ENCODE results near the gene CLEC3B. TPM values are rescaled to one million over a fixed set of nuclear protein-coding genes. Genes with fewer than 3 reads are reported as not detected.
"Not testable (repeated sequence)": the region's sequence is repeated elsewhere in the genome, so short reads cannot be mapped to it uniquely, and the experiment has no call there.

Gene CLEC3B, protein sequence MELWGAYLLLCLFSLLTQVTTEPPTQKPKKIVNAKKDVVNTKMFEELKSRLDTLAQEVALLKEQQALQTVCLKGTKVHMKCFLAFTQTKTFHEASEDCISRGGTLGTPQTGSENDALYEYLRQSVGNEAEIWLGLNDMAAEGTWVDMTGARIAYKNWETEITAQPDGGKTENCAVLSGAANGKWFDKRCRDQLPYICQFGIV
- under 1 TPM; 0.30 to 0.40 (median 0.38) TPM for total RNA-seq

GRCh38 chr3:45026038-45026437, at the start of gene CLEC3B:
Gene CLEC3B (plus strand): TSS chr3:45026303. CDS start chr3:45026363, 60 bp downstream.
- Mint-ChIP-seq H3K27me3 (ENCODE audit: low read depth) (peaks cover 6% of the 10 kb centered on the region), H3K9me3 (no peaks in the 10 kb centered on the region), H3K4me3 (no peak within 1 kb of the TSS), H3K36me3 (ENCODE audit: insufficient read depth) (no peaks in the 10 kb centered on the region), H3K4me1 (ENCODE audit: low read depth) (peaks cover 10% of the 10 kb centered on the region)
- no peak for DNase-seq
- no peak for ATAC-seq

DNA sequence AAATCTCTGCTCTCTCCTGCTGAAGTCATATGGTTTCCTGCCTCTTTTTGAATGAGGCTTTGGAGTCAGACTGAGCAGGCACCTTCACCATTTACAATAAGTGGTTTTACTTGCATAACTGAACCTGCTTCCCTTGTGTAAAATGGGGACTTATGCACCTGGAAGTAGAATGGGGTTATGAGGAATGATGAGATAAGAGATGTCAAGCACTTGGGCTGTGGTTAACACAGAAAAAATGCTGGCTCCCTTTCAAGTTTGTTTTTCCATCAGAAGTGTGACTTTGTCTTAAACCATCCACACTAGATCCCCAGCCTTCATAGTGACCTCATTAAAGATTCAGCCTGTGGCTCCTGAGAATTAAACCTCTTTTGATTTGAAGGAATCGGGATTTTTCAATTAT, 44.9 kb upstream of the CLEC3B start:
- Mint-ChIP-seq H3K36me3 (ENCODE audit: insufficient read depth) (peaks cover 5% of the 10 kb centered on the region), H3K4me3 (no peak overlapping the region), H3K27me3 (ENCODE audit: low read depth) (no peaks in the 10 kb centered on the region), H3K9me3 (no peaks in the 10 kb centered on the region), H3K4me1 (ENCODE audit: low read depth) (peaks cover 78% of the 10 kb centered on the region)
- ATAC-seq (peak in 1 of 2 donors; percentile 31), DNase-seq (no peak)

- Mint-ChIP-seq H3K9me3 (no peaks in the 10 kb centered on the region), H3K27me3 (ENCODE audit: low read depth) (no peaks in the 10 kb centered on the region), H3K4me3 (peak overlapping the region; percentile 17), H3K36me3 (ENCODE audit: insufficient read depth) (peaks cover 5% of the 10 kb centered on the region), H3K4me1 (ENCODE audit: low read depth) (peaks cover 76% of the 10 kb centered on the region)
- ATAC-seq (peak; percentile 55 to 57), DNase-seq (no peak)
These were observed 44.4 kb upstream of the CLEC3B start for GRCh38 chr3:44981751-44982150.

GRCh38 chr3:44982817-44983216, 43.3 kb upstream of the CLEC3B start:
- peaks cover 74% of the 10 kb centered on the region for H3K4me1 Mint-ChIP-seq (ENCODE audit: low read depth)
- peaks cover 5% of the 10 kb centered on the region for H3K36me3 Mint-ChIP-seq (ENCODE audit: insufficient read depth)
- no peak overlapping the region for H3K4me3 Mint-ChIP-seq
- no peak for DNase-seq
- no peaks in the 10 kb centered on the region for H3K27me3 Mint-ChIP-seq (ENCODE audit: low read depth)
- no peaks in the 10 kb centered on the region for H3K9me3 Mint-ChIP-seq
- no peak for ATAC-seq

GRCh38 chr3:44983484-44983941, 42.6 kb upstream of the CLEC3B start:
- Mint-ChIP-seq H3K36me3 (ENCODE audit: insufficient read depth) (peaks cover 4% of the 10 kb centered on the region), H3K27me3 (ENCODE audit: low read depth) (no peaks in the 10 kb centered on the region), H3K4me1 (ENCODE audit: low read depth) (peaks cover 73% of the 10 kb centered on the region), H3K4me3 (no peak overlapping the region), H3K9me3 (no peaks in the 10 kb centered on the region)
- DNase-seq (no peak), ATAC-seq (no peak)

DNA sequence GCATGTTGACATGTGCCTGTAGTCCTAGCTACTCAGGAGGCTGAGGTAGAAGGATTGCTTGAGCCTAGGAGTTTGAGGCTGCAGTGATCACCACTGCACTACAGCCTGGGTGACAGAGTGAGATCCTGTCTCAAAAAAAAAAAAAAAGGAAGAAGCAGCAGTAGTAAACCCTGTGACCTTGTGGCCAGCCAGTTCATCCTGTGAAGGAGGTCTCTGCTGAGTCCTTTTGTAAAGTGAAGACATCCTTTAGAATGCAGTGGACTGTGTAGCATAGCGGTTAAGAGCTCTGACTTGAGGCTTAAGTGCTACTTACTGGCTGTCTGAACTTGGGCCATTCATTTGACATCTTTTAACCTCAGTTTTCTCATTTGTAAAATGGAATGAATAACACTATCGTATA, 41.8 kb upstream of the CLEC3B start:
- ATAC-seq (no peak), DNase-seq (no peak)
- Mint-ChIP-seq H3K9me3 (no peaks in the 10 kb centered on the region), H3K4me3 (no peak overlapping the region), H3K36me3 (ENCODE audit: insufficient read depth) (peaks cover 10% of the 10 kb centered on the region), H3K4me1 (ENCODE audit: low read depth) (peaks cover 70% of the 10 kb centered on the region), H3K27me3 (ENCODE audit: low read depth) (no peaks in the 10 kb centered on the region)

- not testable (repeated sequence) for H3K9me3 Mint-ChIP-seq; H3K27me3 Mint-ChIP-seq (ENCODE audit: low read depth); DNase-seq; H3K4me3 Mint-ChIP-seq; ATAC-seq
- peaks cover 63% of the 10 kb centered on the region for H3K4me1 Mint-ChIP-seq (ENCODE audit: low read depth)
- peaks cover 16% of the 10 kb centered on the region for H3K36me3 Mint-ChIP-seq (ENCODE audit: insufficient read depth)
These were observed 39.8 kb upstream of the CLEC3B start for GRCh38 chr3:44986330-44986729.

DNA sequence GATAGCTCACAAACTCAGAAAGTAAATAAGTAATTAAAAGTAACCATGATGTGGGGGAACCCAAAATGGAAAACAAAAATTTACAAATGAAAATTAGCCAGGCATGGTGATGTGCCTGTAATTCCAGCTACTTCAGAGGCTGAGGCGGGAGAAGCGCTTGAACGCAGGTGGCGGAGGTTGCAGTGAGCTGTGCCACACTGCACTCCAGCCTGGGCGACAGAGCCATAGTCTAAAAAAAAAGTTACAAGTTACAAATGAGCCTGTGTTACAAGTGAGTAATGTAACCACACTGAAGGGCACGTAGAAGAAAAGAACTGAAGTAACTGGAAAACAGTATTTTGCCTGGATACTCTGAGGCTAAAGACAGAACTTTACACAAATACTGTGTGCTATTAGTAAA, 38.8 kb upstream of the CLEC3B start:
- Mint-ChIP-seq H3K9me3 (no peaks in the 10 kb centered on the region), H3K27me3 (ENCODE audit: low read depth) (no peaks in the 10 kb centered on the region), H3K36me3 (ENCODE audit: insufficient read depth) (peaks cover 21% of the 10 kb centered on the region), H3K4me1 (ENCODE audit: low read depth) (peaks cover 60% of the 10 kb centered on the region), H3K4me3 (no peak overlapping the region)
- ATAC-seq (no peak), DNase-seq (no peak)

- peak in 1 of 2 donors; percentile 48 for ATAC-seq
- no peaks in the 10 kb centered on the region for H3K9me3 Mint-ChIP-seq
- no peak overlapping the region for H3K4me3 Mint-ChIP-seq
- DNase-seq = no peak
- peaks cover 28% of the 10 kb centered on the region for H3K36me3 Mint-ChIP-seq (ENCODE audit: insufficient read depth)
- peaks cover 60% of the 10 kb centered on the region for H3K4me1 Mint-ChIP-seq (ENCODE audit: low read depth)
- no peaks in the 10 kb centered on the region for H3K27me3 Mint-ChIP-seq (ENCODE audit: low read depth)
These were observed 38.0 kb upstream of the CLEC3B start for GRCh38 chr3:44988073-44988472.

DNA sequence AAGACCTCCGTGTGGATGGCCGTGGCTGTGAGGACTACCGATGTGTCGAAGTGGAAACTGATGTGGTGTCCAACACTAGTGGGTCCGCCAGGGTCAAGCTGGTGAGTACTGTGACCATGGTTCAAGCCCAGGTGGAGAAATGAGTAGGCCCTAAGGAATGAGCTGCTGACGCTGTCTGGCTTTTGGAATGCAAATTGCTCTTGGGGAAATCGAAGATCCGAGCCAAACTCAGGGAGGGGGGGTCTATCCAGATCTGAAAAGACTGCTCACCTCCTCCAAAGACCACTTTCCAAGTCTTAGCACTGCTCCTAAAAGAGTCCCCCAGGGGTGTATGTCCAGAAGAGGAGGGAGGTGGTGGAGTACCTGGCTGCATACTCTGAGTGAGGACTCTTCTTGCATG, 37.0 kb upstream of the CLEC3B start:
- H3K4me3 Mint-ChIP-seq = no peak overlapping the region
- H3K36me3 Mint-ChIP-seq (ENCODE audit: insufficient read depth) = peaks cover 31% of the 10 kb centered on the region

GRCh38 chr3:44989636-44990373, 36.3 kb upstream of the CLEC3B start:
- peaks cover 33% of the 10 kb centered on the region for H3K36me3 Mint-ChIP-seq (ENCODE audit: insufficient read depth)
- H3K4me1 Mint-ChIP-seq (ENCODE audit: low read depth) = peaks cover 57% of the 10 kb centered on the region
- ATAC-seq (no peak), DNase-seq (no peak)
- H3K4me3 Mint-ChIP-seq = no peak overlapping the region
- no peaks in the 10 kb centered on the region for H3K27me3 Mint-ChIP-seq (ENCODE audit: low read depth)
- H3K9me3 Mint-ChIP-seq = no peaks in the 10 kb centered on the region

More for the DNA sequence above, 37.0 kb upstream of the CLEC3B start:
- Mint-ChIP-seq H3K9me3 (no peaks in the 10 kb centered on the region), H3K4me1 (ENCODE audit: low read depth) (peaks cover 57% of the 10 kb centered on the region), H3K27me3 (ENCODE audit: low read depth) (no peaks in the 10 kb centered on the region)
- ATAC-seq (no peak), DNase-seq (no peak)

DNA sequence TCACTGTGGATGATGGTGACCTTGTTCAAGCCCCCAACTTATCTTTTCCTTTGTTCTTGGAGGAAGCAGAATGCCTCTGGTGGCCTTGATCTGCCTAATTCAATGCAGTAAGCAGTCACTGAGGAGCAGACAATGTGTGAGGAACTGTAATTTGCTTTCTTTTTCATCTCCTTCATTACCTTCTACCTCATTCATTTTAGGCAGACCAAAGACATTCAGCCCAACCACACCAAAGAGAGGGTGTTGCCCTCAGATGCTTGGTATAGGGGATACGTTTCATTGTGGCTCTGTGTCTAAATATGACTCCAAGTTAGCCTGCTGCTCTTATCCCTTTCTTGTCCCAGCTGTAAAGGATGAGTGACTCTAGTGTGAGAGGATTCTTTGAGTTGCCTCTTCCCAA, 34.8 kb upstream of the CLEC3B start:
- no peak overlapping the region for H3K4me3 Mint-ChIP-seq
- no peaks in the 10 kb centered on the region for H3K27me3 Mint-ChIP-seq (ENCODE audit: low read depth)
- H3K9me3 Mint-ChIP-seq = no peaks in the 10 kb centered on the region
- DNase-seq (no peak), ATAC-seq (no peak)
- peaks cover 59% of the 10 kb centered on the region for H3K4me1 Mint-ChIP-seq (ENCODE audit: low read depth)
- H3K36me3 Mint-ChIP-seq (ENCODE audit: insufficient read depth) = peaks cover 36% of the 10 kb centered on the region

DNA sequence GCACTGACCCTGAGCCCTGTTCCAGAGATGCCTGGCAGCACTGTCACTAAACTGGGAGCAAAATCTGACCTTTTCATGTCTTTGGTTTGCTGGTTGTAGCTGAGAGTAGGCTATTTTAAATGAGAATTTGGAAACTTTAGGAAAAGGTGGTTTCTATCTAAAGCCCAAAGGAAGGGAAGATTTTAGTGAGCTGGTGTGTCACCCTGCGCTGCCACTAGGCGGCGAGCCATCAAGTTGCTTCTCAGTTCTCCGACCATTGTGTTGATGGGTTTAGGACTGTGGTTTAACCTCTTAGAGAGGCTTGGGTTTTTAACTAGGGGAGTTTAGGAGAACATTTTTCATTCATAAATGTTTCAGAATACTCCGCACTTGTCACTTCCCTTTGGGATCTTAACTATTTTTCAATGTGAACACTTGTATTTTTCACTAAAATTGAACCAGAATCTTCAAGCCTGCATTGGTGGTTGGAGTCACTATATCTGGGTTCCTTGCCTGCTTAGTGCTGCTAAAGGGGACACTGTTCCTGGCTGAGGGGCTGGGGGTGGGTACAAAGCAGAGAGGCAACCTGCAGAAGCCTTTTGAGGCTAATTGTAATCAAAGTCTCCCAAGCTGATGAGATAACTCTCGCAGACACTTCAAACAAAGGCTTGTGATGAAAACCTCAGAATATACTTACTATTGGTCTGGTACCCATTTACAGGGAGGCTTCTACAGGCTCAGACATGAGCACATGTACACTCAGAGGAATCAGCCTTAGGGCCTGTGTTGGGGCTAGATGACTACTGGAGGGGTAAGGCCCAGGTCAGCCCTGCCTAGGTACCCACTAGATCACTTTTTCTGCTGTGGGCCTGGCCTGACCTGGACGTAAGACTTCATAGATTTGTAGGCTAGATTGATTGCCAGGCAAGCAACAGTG, 33.3 kb upstream of the CLEC3B start:
- DNase-seq (no peak), ATAC-seq (no peak)
- Mint-ChIP-seq H3K36me3 (ENCODE audit: insufficient read depth) (peaks cover 44% of the 10 kb centered on the region), H3K27me3 (ENCODE audit: low read depth) (no peaks in the 10 kb centered on the region), H3K9me3 (no peaks in the 10 kb centered on the region), H3K4me3 (no peak overlapping the region), H3K4me1 (ENCODE audit: low read depth) (peaks cover 60% of the 10 kb centered on the region)

GRCh38 chr3:44993471-44994205, 32.5 kb upstream of the CLEC3B start:
- H3K9me3 Mint-ChIP-seq = no peaks in the 10 kb centered on the region
- DNase-seq = no peak
- peaks cover 55% of the 10 kb centered on the region for H3K4me1 Mint-ChIP-seq (ENCODE audit: low read depth)
- H3K4me3 Mint-ChIP-seq = no peak overlapping the region
- H3K36me3 Mint-ChIP-seq (ENCODE audit: insufficient read depth) = peaks cover 46% of the 10 kb centered on the region
- no peaks in the 10 kb centered on the region for H3K27me3 Mint-ChIP-seq (ENCODE audit: low read depth)
- ATAC-seq = no peak

All from activated T-cell treated with anti-CD3 and anti-CD28 coated beads, Interleukin-2, amount 50 U/mL, for 4 hours (primary cell).